GM21529 (cell line): ENCODE results near the gene FDXR.
"Not testable (repeated sequence)": the region's sequence is repeated elsewhere in the genome, so short reads cannot be mapped to it uniquely, and the experiment has no call there.

Source experiments
- ATAC-seq: cut with Tn5 transposase; IDR thresholded peaks from one replicate; pipeline ENCODE4 v1.9.1; 2021; ENCODE audit not compliant: unreplicated experiment

Gene FDXR, protein sequence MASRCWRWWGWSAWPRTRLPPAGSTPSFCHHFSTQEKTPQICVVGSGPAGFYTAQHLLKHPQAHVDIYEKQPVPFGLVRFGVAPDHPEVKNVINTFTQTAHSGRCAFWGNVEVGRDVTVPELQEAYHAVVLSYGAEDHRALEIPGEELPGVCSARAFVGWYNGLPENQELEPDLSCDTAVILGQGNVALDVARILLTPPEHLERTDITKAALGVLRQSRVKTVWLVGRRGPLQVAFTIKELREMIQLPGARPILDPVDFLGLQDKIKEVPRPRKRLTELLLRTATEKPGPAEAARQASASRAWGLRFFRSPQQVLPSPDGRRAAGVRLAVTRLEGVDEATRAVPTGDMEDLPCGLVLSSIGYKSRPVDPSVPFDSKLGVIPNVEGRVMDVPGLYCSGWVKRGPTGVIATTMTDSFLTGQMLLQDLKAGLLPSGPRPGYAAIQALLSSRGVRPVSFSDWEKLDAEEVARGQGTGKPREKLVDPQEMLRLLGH

DNA sequence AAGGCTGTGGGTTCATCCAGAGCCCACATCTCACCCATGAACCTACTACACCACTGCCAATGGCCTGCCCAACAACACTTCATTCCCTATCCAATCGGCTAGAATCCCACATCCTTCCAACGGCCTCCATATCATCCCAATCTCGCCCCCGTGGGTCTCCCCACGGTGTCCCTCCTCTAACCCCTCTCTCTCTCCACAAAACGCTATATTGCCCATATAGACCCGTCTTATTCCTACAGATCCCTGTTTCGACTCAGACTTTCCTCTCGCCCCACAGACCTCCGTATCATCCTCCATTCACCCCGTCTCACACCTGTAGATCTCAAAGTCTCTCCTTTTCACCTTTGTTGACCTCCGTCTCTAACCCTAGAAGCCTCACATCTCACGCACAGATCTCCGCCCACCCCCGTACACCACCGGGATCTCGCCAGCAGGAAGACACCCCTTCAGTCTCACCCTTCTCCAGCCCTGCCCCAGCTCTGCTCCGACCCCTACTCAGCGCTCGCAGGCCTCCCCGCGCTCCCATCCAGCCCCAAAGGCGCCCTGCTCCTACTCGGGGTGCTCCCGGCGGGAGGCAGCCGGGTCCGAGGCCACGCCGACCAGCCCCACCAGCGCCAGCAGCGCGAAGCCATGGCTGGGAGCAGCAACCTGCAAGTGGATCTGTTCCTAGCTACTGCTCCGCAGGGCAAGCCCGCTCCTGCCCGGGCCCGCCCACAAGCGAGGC is at the start of gene FDXR:
Gene FDXR, minus strand, starts transcription at position 682 of the 724 bp plus-strand sequence. Its CDS starts 50 bp downstream, at position 632.
- ATAC-seq = peak; percentile 25

DNA sequence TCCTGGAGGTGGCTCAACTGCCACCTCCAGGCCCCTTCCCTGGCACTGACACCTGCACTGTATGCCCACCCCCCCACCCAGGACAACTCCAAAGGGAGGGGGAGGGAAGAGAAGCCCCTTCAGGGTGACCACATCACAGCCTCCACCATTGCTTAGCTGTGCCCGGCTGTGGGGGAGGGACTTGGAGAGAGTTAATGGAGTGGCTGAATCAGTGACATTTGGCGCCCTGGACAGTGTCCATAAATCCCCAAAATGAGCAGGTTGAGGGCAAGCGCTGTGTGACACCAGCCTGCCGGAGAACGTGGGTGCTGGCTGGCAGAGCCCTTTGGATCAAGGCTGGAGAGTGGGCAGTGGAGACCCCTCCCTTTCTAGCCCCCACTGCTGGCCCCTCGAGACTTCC is 49.4 kb upstream of the FDXR start:
- ATAC-seq = no peak

DNA sequence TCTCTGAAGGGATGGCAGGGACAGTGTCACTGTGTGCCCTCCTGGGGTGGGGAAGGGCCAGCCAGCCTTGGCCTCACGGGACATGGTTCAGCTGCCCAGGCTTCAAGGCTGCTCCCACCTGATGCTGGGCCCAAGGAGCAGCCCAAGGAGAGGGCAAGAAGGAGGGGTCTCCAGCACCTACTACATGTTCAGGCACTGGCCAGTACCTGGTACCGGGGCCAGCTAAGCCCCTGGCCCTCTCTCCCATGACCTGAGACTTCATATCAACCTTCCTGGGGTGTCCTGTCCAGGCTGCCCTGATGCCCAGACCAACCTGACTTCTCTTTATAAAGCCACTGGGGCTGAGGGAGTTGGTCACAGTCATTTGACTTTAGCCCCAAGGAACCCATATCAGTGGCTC is 49.0 kb upstream of the FDXR start:
- no peak for ATAC-seq

DNA sequence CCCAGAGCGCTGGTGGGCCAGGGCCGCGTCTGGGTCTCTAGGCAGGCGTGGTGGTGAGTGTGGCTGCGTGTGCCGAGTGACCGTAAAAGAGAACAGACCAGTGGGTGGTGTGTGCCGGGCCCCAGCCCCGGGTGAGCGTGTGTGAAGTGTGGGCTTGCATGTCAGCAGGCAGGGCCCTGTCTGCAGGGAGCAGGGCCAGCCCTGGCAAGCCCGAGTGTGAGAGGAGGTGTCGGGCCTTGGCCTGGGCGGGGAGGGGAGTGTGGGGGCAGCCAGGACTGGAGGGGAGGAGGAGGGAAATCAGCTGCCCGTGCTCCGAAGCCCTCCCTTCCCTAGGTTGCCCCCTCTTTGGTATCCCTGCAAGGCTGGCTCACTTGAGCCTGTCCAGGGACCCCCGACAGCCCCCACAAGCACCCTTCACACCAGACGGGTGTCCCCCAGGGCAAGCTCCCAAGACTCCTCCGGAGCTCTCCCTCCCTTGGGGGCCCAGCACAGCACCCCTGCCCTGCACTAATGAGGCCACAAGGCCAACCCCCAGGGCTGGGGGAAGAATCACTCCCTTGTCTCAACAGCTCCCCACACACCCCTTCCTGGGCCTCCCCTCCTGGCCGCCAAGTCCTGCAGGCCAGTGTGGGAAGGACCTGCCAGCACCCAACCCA is 48.4 kb upstream of the FDXR start:
- no peak for ATAC-seq

DNA sequence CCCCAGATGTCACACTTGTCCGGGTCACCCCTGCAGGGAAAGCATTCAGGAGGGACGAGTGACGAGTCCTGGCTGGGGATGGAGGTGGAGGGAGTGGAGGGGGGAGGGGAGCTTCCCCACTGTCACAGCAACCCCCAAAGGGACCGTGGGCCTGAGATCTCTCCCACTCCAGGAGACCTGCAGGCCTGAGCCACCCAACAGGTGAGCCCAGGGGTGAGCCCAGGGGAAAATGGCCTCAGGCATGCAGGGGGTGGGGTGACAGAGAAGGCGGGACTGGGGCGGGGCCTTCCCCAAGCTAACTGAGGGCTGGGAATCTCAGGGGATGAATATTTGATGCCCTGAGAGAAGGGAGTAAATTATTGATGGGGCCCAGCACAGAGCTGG is 47.8 kb upstream of the FDXR start:
- ATAC-seq = no peak

DNA sequence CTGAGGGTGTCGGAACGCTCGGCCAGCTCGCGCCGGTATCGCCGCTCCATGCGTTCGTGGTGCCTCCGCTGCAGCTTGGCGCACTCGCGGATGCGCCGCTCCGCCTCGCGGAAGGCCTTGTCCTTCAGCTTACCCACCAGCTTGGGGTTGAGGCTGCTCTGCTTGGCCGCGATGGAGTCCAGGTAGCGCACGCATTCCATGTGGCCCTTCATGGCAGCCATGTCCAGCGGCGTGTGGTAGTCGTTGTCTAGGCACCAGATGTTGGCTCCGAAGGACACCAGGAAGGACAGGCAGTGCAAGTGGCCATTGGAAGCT is 47.5 kb upstream of the FDXR start:
- ATAC-seq = no peak

DNA sequence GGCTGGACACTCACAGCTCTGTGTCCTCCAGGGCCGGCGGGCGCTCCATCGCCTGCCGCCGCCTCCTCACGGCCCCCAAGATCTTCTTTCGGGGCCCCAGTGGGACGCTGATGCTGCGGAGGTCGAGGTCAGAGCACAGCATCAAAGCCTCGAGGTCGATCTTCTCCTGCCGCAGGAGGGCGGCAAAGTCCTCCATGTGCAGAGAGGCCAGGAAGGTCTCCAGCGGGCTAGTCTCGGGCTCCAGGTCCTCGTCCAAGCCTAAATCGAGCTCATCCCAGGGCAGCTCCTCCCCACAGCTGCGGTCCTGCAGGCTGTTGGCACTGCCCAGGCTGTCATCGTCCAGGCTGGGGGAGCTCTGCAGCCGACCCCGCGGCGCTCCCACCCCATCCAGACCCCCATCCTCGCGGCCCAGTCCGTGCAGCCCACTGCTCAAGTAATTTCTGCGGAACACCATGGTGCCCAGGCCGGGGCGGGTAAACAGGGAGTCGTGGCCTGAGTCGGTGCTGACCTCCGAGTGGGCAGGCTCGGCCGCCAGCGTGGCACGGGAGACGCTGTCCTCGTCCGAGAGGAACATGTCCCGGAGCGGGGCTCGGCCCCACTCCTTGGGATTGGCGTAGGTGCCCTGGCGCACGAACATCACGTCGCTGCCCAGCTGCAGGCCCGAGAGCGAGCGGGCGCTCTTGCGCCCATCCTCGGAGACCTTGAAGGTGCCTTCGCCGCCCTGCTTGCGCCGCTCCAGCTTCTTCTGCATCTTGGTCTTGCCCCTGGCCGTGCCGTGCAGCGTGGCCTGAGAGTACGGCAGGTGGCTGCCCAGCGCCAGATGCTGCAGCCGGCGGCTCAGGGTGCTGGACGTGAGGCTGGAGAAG is 46.9 kb upstream of the FDXR start:
- no peak for ATAC-seq

DNA sequence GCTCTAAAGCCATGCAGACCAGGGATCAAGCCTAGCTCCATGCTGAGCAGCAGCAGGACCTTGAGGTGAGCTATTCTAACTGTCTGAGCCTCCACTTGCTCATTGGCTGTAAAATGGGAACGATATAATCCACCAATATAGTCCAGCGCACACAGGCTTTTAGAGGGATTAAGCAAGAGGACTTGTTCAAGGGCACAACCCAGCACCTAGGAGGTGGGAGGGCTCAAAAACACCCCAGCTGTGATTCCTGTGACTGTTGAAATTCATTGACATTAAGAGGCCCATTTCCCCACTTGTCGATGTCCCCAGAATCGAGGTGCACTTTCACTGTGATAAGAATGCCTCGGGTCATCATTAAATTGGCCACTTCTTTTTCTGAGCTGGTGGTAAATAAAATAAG is 46.1 kb upstream of the FDXR start:
- ATAC-seq = no peak

DNA sequence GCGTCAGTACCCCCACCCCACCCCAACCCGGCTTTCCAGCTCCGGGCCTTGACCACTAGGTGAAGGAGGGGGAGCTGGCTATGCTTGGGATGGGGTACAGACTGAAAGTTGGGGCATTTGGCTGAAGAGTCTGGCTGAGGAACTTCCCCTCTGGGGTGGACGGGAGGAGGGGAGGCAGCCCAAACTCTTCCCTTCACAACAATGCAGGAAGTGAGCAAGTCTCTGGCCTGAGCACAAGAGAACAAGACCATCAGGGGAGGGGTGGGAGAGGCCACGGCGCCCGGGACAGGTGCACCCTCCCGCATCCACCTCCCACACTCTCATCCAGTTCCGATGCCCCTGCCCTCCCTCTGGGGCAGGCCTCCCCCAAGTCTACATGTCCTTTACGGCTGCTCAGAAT is 44.6 kb upstream of the FDXR start:
- ATAC-seq = no peak

DNA sequence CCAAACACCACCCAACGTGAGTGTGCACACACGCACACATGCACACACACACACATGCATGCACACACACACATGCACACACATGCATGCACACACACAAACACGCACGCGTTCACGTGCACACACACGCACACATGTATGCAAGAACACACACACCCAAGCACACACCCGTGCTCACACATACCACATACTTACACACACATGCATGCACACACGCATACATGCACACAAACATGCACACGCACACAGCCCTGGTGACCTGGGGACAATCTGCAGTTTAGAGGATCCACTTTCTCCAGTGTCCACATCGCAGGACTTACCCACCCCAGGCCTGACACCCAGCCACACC is 44.0 kb upstream of the FDXR start:
- no peak for ATAC-seq

DNA sequence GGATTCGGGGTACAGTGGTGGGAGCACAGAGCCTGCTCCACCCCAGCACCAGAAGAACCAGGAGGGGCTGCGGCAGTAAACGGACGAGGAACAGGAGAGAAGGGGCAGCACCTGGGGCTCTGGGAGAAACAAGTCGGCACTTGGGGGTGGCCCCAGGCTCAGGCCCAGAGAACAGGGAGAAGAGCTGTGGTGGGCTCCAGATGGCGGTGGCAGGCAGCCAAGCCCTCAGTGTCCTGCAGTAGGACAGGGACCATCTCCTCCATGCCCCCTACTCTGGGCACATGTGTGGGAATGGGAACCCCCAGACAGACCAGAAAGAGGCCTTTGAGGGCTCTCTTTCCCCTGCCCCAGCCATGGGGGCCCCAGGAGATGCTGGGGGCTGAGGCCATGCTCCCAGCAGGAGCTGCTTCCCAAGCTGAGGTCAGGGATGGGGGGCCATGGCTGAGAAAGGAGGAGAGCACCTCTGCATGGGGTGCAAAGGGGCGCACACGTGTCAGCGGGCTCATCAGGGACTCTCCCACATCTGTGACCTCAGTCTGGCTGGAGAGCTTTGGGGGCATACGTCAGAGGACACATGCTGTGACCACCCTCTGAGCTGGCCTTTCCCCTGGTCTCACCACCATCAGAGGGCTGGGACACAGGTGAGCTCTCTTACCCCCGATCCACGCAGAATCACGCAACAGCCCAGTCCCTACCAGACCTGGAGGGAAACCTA is 43.5 kb upstream of the FDXR start:
- no peak for ATAC-seq

DNA sequence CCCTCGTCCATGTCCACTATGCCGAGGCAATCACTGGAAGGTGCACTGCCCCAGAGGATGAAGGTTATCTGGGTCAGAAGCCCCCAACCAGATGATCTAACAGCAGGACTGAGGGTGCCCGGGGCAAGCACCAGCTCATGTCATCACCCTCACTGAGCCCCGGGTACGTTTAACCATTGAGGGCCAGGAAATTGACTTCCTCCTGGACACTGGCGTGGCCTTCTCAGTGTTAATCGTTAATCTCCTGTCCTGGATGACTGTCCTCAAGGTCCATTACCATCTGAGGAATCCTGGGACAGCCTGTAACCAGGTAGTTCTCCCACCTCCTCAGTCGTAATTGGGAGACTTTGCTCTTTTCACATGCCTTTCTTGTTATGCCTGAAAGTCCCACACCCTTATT is 38.6 kb upstream of the FDXR start:
- not testable (repeated sequence) for ATAC-seq

DNA sequence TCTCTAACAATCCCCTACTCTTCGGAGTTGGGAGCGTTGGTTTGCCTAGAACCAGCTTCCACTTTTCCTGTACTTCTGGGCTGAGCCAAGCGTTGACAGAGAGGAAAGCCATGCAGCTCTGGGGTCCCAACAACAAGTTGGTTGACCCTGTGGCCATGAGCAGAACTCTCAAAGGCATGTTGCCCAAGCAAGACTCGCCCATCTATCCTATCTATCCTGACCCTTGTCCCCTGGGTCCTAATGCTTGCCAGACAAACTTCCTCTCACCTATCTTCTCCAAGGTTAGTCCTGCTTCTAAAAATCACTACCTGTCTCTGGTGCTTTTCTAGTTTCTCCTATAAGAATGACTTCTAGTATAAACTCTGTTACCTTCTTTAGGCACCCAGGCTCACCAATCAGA is 36.3 kb upstream of the FDXR start:
- ATAC-seq = not testable (repeated sequence)

DNA sequence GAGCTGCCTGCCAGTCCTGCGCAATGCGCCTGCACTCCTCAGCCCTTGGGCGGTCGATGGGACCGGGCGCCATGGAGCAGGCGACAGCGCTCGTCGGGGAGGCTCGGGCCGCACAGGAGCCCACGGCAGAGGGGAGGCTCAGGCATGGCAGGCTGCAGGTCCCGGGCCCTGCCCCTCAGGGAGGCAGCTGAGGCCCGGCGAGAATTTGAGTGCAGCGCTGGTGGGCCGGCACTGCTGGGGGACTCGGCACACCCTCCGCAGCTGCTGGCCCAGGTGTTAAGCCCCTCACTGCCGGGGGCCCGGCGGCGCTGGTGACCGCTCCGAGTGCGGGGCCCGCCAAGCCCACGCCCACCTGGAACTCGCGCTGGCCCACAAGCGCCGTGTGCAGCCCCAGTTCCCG is 34.2 kb upstream of the FDXR start:
- ATAC-seq = no peak

DNA sequence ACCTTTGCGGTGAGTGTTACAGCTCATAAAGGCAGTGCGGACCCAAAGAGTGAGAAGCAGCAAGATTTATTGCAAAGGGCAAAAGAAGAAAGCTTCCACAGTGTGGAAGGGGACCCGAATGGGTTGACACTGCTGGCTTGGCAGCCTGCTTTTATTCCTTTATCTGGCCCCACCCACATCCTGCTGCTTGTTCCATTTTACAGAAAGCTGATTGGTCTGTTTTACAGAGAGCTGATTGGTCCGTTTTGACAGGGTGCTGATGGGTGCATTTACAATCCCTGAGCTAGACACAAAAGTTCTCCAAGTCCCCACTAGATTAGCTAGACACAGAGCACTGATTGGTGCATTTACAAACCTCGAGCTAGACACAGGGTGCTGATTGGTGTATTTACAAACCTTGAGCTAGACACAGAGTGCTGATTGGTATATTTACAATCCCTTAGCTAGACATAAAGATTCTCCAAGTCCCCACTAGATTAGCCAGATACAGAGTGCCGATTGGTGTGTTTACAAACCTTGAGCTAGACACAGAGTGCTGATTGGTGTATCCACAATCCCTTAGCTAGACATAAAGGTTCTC is 33.5 kb upstream of the FDXR start:
- ATAC-seq = not testable (repeated sequence)

DNA sequence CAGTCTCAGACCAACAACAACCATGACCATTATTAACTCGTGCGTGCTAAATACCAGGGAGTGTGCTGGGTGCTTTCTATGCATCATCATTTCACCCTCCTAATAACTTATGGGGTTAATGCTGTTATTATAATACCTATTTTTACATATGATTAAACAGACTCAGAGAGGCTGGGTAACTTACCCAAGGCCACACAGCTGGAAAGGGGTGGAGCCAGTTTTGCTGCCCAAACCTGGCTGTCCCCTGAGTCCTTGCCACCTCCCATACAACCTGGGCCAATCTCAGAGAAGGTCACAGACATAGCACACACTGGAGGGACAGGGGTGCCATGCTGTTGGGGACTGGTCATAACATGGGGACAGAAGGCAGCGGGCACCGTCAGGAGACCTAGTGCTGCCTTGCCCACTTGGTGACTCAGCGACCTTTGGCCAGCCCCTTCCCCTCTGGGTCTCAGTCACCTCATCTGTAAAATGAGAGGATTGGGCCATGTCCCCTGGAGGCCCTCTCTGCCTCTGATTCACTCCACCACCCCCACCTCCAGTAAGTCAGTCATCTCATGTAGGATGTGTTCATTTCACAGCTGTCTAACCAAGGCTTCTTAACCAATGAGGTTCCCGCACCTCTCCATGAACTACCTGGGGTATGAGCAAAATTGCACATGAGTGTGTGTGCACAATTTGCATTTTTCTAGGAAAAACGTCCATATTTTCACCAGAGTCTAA is 32.1 kb upstream of the FDXR start:
- ATAC-seq = no peak

DNA sequence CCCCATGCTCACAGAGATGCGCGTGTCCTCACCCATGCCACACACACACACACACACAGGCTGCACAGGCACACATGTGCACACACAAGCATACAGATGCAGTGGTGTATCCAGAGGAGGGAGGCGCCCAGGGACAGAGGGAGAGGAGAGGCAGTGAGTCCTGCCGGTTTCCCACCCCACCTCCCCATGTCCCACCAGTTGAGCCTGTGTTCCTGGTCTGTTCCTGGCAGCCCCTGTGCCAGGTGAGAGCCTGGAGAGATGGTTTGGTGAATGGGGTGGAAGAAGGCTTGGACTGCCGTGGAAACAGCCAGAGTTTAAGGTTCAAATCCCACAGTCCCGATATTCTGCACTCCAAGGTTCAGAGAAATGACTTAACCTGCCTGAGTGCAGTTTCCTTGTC is 30.9 kb upstream of the FDXR start:
- no peak for ATAC-seq

DNA sequence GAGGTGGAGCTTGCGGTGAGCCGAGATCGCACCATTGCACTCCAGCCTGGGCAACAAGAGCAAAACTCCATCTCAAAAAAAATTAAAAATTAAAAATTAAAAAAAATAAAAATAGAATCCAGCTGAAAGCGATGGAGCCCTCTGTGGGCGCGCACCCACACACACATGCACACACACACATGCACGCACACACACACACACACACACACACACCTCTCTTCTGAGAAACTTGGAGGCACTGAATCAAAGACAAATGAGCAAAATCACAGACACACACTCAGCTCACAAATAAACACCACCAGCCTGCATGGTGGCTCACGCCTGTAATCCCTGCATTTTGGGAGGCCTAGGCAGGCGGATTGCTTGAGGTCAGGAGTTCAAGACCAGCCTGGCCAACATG is 30.2 kb upstream of the FDXR start:
- ATAC-seq = no peak

DNA sequence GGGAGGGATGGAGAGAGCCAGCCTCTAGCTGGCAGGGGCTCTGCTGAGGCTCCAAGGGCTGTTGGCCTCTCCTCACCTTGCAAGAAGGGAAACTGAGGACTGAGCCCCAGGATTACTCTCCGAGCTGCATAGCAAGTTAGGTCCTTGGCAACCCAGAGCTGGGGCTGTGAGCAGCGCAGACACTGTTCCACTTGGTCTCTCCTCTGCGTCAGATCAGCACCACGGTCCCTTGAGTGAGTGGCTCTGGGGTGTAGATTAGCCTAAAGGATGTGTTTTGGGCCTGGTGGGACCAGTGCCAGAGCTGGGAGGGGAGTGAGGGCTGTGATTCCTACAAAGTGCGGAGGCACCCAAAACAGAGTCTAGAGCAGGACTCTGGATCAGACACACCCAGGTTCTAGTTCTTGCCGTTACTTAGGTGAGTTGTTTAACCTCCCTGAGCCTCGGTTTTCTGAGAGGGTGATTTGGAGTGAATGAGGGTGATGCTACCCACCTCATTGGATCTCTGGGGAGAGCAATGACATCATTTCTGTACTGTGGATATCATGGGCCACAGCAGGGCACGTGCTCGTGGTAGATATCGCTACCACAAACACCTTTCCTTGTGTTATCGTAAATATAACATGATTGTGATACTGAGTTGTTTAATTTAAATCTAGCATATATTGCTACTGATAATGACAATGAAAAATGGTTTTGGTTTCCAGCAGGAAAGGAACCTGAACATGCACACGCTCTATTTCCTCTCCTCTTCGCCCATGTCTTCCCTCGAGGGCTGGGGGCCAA is 28.8 kb upstream of the FDXR start:
- ATAC-seq = no peak
